LoVo (cell line): ENCODE results near the gene CEP63.

Experiments used
- DNase-seq: peaks from one replicate; pipeline ENCODE4 v3.0.0-alpha.2; 2016; ENCODE audit warnings: low spot score

The CEP63 gene

GRCh38 chr3:134608771-134609435 is 123.0 kb downstream of the CEP63 start:
- DNase-seq: no peak

- no peak for DNase-seq
Observed at GRCh38 chr3:134609821-134610431, 124.1 kb downstream of the CEP63 start.

DNA sequence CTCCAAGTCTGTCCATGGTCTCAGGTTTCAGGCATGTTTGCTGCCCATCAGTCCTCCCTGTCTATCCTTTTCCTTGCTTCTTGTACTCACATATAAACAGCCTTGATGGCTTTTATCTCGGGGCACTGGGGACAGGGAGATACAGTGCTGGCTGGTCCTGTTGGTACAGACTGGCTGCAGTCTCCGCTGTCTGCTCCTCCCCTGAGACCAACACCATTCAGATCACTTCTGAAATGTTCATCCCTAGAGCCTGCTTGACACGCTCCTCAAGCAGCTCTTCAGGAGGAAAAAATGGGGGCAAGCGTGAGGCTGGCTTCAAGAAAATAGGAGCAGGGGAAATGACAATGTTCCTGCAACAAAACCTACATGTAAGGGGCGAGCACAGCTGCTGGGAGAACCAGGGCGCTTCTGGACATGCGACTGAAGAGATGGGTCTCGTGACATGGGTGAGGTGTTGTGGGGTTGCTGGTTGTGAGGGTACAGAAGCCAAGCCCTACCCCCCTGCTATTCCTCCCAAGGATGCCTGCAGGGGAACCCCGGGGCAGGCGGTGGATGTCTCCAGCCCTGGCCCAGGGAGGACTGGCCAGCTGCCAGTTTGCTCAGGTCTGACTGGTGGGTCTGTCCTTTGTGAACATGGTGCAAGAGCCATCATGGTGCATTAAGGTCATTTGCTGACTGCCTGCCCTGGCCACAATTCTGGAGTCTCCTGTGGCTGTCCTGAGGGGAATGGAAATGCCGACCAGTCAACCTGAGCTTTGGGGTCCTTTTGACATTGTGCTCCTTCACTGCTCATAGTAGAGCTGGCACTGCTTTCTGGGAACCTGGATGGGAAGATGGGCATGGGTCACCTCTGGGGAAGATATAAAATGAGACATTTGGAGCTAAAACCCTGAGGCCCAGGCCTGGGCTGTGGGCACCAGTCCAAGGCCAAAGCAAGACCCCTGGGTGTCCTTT is 124.9 kb downstream of the CEP63 start:
- DNase-seq: no peak

DNA sequence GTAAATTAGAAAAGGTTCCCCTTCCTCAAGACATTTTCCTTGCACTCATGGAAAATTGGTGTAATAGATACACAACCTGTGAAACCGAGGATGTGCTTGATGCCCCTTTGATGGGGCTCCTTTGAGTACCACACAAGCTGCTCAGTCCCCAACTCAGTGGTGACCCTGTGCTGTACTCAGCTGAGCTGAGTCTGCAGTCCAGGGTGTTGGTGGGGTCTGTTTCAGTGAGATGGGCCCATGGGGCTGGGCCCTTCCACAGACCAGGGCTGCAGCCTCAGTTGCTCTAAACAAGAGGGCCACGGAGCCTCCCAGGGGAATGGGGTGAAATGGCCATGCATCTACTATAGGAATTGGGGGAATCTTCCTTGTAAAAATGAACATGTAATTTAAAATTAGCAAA is 125.7 kb downstream of the CEP63 start:
- DNase-seq: no peak

DNA sequence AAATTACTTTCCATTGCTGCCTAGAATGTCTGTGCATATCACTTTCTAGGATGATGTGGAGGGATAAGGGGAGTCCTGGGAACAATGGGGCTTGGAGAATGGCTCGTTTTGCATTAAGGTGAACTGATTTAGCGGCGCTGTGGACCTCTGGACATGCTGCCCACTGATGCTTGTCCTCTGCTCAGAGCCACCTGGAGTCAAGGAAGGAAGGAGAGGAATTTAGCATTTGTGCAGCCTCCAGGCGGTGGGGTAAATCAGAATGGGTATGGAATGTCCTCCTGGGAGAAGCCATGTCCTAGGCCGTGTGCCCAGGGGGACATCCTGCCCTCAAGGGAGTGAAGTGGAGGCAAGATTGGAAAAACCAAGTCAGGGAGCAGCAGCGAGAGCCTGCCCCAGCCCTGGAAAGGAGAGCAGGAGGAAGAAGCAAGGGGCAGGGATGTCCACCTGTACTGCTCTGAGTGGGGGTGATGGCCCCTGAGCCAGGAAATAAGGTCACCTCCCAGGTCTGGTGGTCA is 127.2 kb downstream of the CEP63 start:
- DNase-seq: no peak

DNA sequence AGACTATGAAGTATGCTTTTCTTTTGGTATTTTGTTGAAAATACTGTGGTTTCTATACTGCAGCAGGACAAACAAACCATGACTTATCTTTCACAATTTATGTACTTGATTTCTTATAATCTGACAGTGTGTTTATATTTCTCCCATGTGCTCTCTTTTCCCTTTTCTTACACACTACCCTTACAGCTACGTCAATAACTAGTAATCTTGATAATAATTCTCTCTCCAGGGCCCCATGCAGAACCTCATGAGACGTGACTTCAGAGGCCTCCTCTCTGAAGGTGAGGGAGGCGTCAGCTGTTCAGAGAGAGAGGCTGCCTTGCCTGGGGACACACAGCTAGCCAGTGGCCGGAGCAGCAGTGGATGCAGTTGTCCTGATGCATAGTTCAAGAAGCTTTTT is 129.1 kb downstream of the CEP63 start:
- DNase-seq: no peak

GRCh38 chr3:134615743-134616142 is 129.9 kb downstream of the CEP63 start:
- no peak for DNase-seq

DNA sequence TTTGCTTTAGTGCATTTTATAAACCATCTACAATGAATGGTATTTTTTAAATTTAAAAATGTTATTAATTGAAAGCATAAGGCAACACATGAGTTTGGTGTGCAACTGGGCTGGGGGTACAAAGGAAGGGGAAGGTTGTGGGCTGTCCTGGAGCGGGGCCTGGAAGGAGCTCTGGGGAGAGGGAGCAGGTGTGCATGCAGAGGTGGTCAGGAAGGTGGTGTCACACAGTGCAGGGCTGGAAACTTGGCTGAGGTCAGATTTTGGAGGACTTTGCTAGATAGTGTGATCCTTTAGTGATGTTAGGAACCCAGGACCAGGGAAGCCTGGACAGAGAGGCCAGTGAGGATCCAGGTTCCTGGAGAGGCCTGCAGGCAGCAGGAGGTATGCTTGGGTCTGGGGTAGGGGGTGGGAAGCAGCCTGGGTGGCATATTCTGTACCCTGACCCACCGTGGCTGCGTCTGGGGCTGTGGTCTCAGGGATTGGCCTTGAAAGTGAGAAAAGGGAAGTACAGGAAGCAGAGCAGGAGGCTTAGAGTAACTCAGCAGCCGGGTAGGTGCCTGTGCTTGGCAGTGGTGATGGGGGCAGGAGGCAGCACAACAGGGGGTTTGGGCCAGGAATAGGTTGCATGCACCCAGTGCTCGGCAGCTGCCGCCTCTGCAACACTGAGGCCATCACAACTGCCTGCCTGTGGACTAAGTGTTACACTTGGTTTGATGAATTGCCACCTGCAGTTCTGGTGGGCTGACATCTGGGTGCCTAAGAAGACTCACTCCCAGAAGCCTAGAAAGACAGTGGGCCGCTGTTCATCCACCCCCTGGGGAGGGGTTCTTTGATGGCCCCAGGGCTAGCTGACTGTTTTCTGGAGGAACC is 132.0 kb downstream of the CEP63 start:
- DNase-seq: no peak

DNA sequence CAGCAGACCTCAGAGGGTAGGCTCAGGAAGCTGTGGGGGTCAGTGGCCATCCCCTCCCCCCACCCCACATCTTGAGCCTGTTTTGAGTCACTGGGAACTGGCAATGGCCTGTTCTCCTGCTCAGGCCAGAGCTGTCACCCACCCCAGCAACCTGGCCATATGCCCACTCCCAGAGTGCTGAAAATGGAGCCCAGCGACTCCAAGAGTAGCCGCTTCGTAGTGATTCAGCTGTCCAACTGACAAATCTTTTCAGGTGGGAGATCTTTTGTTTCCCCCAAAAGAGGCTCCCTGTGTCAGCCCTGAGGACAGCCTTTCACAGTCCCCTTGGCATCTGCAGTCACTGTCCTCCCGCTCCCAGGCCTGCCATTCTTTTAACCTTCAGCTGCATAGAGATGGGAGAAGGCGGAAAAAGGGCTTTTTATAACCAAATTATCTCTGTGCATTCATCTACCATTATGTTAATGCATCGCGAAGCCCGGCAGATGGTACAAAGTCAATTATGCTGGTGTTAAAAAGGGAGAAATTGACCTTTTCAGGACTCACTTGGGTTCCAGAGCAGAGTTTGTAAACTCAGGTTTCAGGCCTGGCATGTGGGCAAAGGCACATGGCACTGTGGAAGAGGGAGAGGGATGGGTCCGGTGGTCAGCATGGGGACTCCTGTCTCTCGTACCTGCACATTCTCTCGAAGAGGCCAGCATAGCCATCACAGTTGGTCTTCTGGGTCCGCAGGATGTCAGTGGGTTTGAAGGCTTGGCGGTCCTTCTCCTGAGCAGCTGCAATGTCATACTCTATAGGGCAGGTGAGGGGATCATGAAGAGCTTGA is 132.8 kb downstream of the CEP63 start:
- no peak for DNase-seq

- DNase-seq: no peak
Observed at GRCh38 chr3:134619301-134619615, 133.4 kb downstream of the CEP63 start.

DNA sequence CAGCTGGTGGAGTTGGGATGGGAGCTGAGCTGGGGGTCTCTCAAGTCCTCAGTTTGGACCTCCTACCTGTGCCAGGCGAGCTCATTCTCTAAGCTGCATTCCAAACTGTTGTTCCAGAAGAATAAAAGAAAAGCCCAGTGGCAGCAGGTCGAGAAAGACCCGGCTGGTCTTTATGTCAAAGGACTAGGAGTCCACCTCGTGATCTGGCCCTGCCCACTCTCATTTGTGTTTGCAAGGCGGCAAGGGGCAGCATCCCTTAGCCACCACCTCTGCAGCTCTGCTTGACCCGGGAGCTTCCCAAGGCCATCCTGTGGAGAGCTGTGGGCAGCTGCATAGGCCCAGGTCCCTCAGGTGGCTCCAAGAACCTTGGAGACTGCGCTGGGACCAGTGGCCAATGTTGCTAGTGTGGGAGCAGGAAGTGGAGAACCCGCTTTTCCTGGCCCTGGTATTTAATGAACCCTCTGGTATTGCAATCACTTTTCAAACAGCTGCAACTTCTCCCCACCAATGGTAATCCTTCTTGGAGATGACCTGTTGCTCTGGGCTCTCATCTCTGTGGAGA is 134.1 kb downstream of the CEP63 start:
- DNase-seq: no peak

DNA sequence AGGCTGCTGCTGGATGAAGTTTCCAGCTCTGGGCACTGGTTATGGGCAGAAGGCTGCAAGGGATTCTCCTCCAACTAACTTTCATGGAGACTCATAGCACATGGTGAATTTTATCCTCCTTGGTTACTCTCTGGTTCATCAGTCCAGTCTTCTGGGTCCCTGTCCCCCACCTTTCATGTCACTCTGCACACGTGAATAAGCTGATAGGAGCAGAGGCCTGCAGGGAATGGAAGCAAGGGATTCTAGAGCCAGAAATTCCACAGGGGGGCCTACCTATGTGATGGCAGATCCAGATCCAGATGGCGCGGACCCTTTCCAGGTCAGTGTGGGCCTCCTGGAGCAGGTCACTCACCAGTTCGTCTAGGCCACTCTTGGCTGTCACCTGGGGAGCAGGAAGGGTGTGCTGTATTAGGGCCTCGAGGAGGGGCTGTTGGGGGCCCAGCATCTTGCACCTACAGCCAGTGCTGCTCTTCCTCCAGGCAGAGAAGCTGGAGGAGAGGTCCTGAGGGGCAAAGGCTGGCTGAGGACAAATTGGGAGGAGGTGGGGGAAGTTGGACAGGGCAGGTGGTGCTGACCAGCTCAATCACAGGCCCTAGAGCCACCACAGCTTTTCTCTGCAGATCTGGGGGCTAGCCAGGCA is 134.7 kb downstream of the CEP63 start:
- no peak for DNase-seq

DNA sequence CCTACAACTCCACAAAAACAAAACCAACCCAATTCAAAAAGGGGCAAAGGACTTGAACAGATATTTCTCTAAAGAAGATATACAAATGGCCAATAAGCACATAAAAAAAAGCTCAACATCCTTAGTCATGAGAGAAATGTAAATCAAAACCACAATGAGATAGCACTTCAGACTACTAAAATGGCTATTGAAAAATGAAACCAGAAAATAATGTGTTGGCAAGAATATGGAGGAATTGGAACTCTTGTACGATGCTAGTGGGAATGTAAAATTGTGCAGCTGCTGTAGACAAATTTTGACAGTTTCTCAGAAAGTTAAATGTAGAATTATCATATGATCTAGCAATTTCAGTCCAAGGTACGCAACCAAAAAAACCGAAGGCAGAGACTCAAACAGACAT is 136.0 kb downstream of the CEP63 start:
- no peak for DNase-seq

DNA sequence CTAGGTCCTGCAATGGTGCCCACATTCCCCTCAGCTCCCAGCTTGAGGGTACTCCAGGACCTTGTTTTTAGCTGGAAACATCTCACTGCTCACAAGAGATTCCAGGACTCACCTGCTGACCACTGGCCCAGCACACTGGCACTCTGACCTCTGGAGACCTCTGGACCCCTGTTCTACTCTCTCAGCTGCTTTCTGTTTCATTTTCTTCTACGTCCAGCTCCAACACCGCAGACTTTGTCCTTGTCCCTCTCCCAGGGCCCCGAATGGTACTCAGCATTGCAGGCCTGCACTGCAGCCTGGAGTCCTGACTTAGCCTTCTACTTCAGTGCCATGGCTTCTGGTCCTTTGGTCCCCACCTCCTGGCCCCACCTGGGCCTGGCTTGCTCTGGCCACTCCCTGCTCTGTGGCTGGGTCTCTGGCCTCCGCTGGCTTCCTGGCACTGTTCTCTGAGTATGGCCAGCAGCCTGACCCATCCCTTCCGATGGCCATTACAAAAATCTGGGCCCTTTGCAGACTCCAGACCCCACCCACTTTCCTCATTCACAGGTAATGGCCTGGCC is 137.0 kb downstream of the CEP63 start:
- no peak for DNase-seq

DNA sequence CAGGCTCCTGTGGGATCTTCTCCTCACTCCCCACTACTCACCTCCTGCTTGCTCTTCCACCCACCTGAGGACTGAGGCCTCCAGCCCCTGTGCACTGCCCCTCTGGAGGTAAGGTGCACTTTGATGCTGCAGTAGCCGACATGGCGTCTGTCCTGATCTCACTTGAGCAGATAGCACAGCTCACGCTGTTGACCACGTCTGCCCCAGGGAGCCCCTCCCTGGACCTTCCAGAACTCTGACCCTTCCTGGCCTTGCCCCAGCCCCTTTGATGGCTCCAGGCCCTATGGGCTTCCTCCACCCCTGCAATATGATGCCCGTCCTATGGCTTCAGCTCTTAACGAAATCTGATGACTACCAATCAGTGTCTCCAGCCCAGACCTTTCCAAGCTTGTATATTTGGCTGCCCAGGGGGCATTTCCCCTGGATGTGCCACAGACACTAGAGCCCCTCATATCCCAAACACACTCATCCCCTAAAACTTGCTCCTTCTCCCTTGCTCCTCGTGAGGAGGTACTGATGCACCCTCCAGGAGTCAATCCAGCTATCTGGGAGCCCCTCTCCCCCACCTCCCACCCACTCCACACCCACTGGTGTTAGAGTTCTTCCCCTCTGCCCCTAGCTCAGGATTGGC is 137.9 kb downstream of the CEP63 start:
- DNase-seq: no peak
